ENCODE measurements around the gene CLMP.

Gene CLMP

GRCh38 chr11:123181767-123182500 lies 13.1 kb downstream of the CLMP start:
- no peak for TF ChIP-seq CTCF (IDR thresholded peaks at IDR 0.05; ENCODE audit: low read depth, low read length)
- DNase-seq (ENCODE audit: extremely low read depth, low read depth) = no peak

- TF ChIP-seq CTCF (IDR thresholded peaks at IDR 0.05; ENCODE audit: low read depth, low read length) = no peak
- DNase-seq (ENCODE audit: extremely low read depth, low read depth) = no peak
Observed at GRCh38 chr11:123181075-123181474, 14.0 kb downstream of the CLMP start.

GRCh38 chr11:123180574-123180973 lies 14.5 kb downstream of the CLMP start:
- DNase-seq (ENCODE audit: extremely low read depth, low read depth) = no peak
- TF ChIP-seq CTCF (IDR thresholded peaks at IDR 0.05; ENCODE audit: low read depth, low read length) = no peak

- TF ChIP-seq CTCF (IDR thresholded peaks at IDR 0.05; ENCODE audit: low read depth, low read length) = no peak
- no peak for DNase-seq (ENCODE audit: extremely low read depth, low read depth)
Observed at GRCh38 chr11:123180166-123180565, 14.9 kb downstream of the CLMP start.

GRCh38 chr11:123179586-123179985 lies 15.5 kb downstream of the CLMP start:
- DNase-seq (ENCODE audit: extremely low read depth, low read depth) = no peak
- TF ChIP-seq CTCF (IDR thresholded peaks at IDR 0.05; ENCODE audit: low read depth, low read length) = no peak

- DNase-seq (ENCODE audit: extremely low read depth, low read depth) = no peak
- no peak for TF ChIP-seq CTCF (IDR thresholded peaks at IDR 0.05; ENCODE audit: low read depth, low read length)
Observed at GRCh38 chr11:123178186-123178585, 16.9 kb downstream of the CLMP start.

- no peak for TF ChIP-seq CTCF (IDR thresholded peaks at IDR 0.05; ENCODE audit: low read depth, low read length)
- no peak for DNase-seq (ENCODE audit: extremely low read depth, low read depth)
Observed at GRCh38 chr11:123176785-123177184, 18.3 kb downstream of the CLMP start.

Data from AG09319 (cell line).